ENCODE data around the gene NXPE3.

DNA sequence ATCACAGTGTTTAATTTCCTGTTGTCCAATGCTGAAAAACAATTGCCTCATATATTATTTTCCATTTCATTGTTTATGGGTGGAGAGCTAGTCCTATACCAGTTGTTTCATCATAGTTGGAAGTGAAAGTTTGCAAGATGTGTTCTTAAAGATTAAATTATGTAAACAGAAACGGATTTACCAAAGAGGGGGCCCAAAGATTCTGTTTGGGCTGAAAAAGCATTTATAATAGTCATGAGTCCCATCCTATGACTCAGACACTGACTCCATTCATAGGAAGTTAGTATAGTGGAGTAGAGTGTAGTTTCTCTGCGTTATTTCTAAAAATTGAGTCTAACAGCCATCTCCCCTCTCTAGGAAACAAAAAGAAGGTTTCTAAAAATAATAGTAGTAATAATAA is 94.6 kb downstream of the NXPE3 start:
- TF ChIP-seq CTCF (IDR thresholded peaks at IDR 0.05) (no peak), EZH2phosphoT487 (IDR thresholded peaks at IDR 0.05) (no peak), EZH2 (IDR thresholded peaks at IDR 0.05) (no peak)

Data from neural progenitor cell (in vitro differentiated cells).